ENCODE results near the gene UBE2V1. TPM values are rescaled to one million over a fixed set of nuclear protein-coding genes. Genes with fewer than 3 reads are reported as not detected.
"Not testable (repeated sequence)": the region's sequence is repeated elsewhere in the genome, so short reads cannot be mapped to it uniquely, and the experiment has no call there.

Gene UBE2V1
- total RNA-seq, 2 donors from 2014 or later: 70.8 to 106 TPM

GRCh38 chr20:50120935-50121693, 8.2 kb upstream of the UBE2V1 start:
- intact Hi-C loops (cut with DNase I, micrococcal nuclease): no loop called here
- ATAC-seq: peak; percentile 83
- DNase-seq: peak; percentile 62 to 70

GRCh38 chr20:50118203-50118602, 5.3 kb upstream of the UBE2V1 start:
- DNase-seq (no peak), ATAC-seq (no peak)
- intact Hi-C loops (cut with DNase I, micrococcal nuclease): no loop called here

GRCh38 chr20:50116368-50116999, 3.5 kb upstream of the UBE2V1 start:
- ATAC-seq (no peak), DNase-seq (no peak)
- intact Hi-C loops (cut with DNase I, micrococcal nuclease): no loop called here

GRCh38 chr20:50115591-50116367, 2.8 kb upstream of the UBE2V1 start:
- ATAC-seq: peak; percentile 83
- intact Hi-C loops (cut with DNase I, micrococcal nuclease): no loop called here
- DNase-seq: peak; percentile 98 to 99

GRCh38 chr20:50115041-50115512, 2.1 kb upstream of the UBE2V1 start:
- ATAC-seq (no peak), DNase-seq (no peak)
- intact Hi-C loops (cut with DNase I, micrococcal nuclease): no loop called here

GRCh38 chr20:50113420-50114224, 672 bp upstream of the UBE2V1 start:
- ATAC-seq (no peak), DNase-seq (no peak)
- intact Hi-C loops (cut with DNase I, micrococcal nuclease): no loop called here

- intact Hi-C loops (cut with DNase I, micrococcal nuclease): no loop called here
- no peak for ATAC-seq
- no peak for DNase-seq
Measured at GRCh38 chr20:50111829-50112495, 988 bp downstream of the UBE2V1 start.

GRCh38 chr20:50111120-50111828, 1.7 kb downstream of the UBE2V1 start:
- no peak for ATAC-seq
- no peak for DNase-seq
- intact Hi-C loops (cut with DNase I, micrococcal nuclease): no loop called here

- DNase-seq (peak in 1 of 2 donors; percentile 46), ATAC-seq (peak; percentile 51)
- intact Hi-C loops (cut with DNase I, micrococcal nuclease): no loop called here
Measured at GRCh38 chr20:50110141-50111047, 2.6 kb downstream of the UBE2V1 start.

GRCh38 chr20:50108556-50109235, 4.3 kb downstream of the UBE2V1 start:
- DNase-seq: no peak
- ATAC-seq: no peak
- intact Hi-C loops (cut with DNase I, micrococcal nuclease): no loop called here

- intact Hi-C loops (cut with DNase I, micrococcal nuclease): no loop called here
- ATAC-seq (no peak), DNase-seq (no peak)
Measured at GRCh38 chr20:50107796-50108331, 5.1 kb downstream of the UBE2V1 start.

- ATAC-seq (no peak), DNase-seq (no peak)
- intact Hi-C loops (cut with DNase I, micrococcal nuclease): no loop called here
Measured at GRCh38 chr20:50107086-50107660, 5.8 kb downstream of the UBE2V1 start.

GRCh38 chr20:50106669-50107068, 6.3 kb downstream of the UBE2V1 start:
- DNase-seq; intact Hi-C loops (cut with DNase I, micrococcal nuclease); ATAC-seq: not testable (repeated sequence)

- ATAC-seq: peak; percentile 77
- intact Hi-C loops (cut with DNase I, micrococcal nuclease); DNase-seq: not testable (repeated sequence)
Measured at GRCh38 chr20:50103464-50104107, 9.4 kb downstream of the UBE2V1 start.

- not testable (repeated sequence) for ATAC-seq
Measured at GRCh38 chr20:50102551-50102950, 10.4 kb downstream of the UBE2V1 start.

More at GRCh38 chr20:50102551-50102950, 10.4 kb downstream of the UBE2V1 start:
- DNase-seq; intact Hi-C loops (cut with DNase I, micrococcal nuclease): not testable (repeated sequence)

Measured in left colon (tissue), 2 donors.